Right kidney (tissue), 1 donor: Measurements from ENCODE around the gene GRAMD1A.
"Not testable (repeated sequence)": the region's sequence is repeated elsewhere in the genome, so short reads cannot be mapped to it uniquely, and the experiment has no call there.

ENCODE experiments used
- DNase-seq: peaks from one replicate; pipeline ENCODE4 v3.0.0-alpha.2; 2016

The GRAMD1A gene

DNA sequence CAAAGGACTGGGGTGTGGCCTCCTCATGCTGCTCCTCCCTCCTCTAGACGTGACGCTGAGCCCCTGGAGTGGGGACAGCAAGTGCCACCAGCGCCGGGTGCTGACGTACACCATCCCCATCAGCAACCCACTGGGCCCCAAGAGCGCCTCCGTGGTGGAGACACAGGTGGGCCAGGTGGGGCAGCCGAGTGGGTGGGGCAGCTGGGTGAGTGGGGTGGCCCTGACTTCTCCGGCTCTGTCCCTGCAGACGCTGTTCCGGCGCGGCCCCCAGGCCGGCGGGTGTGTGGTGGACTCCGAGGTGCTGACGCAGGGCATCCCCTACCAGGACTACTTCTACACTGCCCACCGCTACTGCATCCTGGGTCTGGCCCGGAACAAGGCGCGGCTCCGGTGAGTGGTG is 19.0 kb downstream of the GRAMD1A start:
- no peak for DNase-seq

DNA sequence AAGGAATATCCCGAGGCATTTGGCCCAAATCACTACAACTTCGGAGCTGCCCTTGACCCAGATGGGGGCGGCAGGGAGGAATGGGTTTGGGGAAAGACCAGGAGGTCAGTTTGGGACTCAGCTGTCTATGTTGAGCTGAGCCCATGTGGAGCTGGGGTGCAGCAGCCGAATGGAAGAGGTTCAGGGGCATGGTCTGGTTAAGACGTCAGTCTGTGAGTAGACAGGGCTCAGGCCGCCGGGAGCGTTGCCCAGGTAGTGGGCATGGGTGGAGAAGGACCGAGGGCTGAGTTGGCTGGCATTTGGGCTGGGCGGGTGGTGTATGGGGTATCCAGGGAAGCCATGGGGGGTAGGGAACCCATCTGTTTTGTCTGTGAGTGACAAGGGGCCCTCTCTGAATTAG is 20.9 kb downstream of the GRAMD1A start:
- no peak for DNase-seq

DNA sequence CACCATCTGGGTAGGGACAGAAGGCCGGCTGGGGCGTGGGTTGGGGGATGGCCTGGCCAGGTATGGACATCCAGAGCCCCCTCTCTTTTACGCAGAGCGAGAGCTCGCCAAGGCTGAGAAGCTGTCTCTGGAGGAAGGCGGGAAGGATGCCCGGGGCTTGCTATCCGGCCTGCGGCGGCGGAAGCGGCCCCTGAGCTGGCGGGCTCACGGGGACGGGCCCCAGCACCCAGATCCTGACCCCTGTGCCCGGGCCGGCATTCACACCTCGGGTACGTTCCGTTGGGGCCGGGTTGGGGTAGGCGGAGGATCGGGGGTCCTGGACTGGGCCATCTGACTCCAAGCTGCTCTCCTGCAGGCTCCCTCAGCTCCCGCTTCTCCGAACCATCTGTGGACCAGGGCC is 21.5 kb downstream of the GRAMD1A start:
- DNase-seq: no peak

DNA sequence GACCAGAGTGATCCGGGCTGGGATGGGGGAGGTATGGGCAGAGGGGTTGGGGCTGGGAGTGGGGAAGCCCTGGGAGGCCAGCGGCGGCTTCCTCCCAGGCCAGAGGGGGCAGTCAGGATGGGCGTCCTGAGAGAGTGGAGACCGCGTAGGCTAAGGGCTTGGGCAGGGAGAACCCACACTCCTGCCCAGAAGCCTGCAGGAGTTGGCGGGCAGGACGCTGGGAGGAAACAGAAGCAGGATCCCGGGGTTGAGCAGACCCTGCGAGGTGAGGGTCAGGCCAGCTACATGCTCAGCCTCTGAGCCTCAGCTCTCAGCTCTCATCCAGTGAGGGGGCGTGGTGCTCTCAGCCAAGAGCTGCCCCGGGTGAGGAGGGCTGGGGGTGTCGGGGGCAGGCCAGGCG is 22.3 kb downstream of the GRAMD1A start:
- DNase-seq: no peak

DNA sequence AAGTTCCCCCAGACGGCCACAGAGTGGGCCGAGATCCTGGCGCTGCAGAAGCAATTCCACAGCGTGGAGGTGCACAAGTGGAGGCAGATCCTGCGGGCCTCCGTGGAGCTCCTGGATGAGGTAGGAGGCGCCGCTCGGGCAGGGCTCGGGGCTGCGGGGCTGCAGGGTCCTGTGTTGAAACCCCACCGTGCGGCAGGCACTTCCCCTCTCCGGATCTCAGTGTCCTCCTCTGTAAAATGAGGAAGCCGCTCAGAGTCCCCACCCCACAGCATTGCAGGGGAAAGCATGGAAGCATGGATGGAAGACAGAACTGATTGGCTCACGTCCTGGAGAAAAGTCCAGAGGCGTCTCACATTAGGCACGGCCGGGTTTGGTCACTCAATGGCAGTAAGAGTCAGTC is 23.3 kb downstream of the GRAMD1A start:
- no peak for DNase-seq

DNA sequence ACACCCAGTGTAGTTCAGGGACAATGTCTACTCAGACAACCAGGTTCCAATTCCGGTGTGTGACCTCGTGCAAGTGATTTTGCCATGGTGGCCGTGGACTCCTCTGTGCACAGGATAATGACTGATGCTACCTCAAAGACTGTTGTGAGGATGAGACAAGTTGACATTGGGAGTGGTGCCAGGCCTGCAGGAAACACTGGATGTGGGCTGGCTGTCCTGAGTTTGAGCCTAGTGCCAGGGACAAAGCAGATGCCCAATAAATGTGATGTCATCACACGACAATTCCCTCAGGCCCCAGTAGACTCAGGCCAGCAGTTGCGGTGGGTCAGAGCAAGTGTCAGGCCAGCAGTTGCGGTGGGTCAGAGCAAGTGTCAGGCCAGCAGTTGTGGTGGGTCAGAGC is 24.0 kb downstream of the GRAMD1A start:
- no peak for DNase-seq

DNA sequence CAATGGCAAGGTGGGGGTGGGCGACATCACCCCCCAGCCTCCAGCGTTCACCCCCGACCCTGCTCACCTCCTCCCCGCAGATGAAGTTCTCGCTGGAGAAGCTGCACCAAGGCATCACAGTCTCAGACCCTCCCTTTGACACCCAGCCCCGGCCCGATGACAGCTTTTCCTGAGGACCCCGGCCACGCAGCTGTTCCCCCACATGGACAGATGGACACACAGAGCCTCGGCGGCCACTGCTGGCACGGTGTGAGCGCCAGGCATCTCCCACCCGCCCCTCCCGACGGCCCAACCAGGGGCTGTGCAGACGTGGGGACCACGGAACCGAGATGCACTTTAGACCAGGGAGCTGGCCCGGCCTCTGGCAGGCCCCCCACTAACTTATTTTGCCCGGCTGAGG is 25.8 kb downstream of the GRAMD1A start:
- no peak for DNase-seq

DNA sequence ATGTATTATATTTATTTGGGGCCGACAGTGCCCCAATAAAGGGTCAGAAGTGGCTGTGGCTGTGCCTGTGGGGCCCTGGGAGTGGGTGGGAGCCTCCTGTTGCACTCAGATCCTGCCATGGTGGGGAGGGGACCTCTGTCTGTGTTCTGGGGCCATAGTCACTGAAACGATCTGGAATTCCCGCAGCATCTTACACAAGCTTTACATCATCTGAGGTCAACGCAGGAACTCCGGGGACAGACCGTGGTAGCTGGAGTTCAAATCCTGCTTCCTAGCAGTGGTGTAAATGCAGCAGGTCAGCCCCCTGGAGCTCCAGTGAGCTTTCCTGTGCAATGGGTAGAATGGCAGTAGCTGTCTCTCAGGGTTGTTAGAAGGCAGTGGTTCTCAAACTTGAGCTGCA is 26.3 kb downstream of the GRAMD1A start:
- no peak for DNase-seq

DNA sequence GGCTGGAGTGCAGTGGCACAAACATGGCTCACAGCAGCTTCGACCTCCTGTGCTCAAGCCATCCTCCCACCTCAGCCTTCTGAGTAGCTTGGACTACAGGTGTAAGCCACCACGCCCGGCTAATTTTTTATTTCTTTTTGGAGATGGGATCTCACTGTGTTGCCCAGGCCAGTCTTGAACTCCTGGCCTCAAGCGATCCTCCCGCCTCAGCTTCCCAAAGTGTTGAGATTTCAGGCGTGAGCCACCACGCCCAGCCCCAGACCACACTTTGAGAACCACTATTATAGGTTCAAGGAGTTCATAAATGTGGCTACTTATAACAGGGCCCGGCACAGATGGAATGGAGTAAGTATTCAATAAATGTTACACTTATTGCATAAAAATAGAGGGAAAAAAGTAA is 26.9 kb downstream of the GRAMD1A start:
- no peak for DNase-seq

DNA sequence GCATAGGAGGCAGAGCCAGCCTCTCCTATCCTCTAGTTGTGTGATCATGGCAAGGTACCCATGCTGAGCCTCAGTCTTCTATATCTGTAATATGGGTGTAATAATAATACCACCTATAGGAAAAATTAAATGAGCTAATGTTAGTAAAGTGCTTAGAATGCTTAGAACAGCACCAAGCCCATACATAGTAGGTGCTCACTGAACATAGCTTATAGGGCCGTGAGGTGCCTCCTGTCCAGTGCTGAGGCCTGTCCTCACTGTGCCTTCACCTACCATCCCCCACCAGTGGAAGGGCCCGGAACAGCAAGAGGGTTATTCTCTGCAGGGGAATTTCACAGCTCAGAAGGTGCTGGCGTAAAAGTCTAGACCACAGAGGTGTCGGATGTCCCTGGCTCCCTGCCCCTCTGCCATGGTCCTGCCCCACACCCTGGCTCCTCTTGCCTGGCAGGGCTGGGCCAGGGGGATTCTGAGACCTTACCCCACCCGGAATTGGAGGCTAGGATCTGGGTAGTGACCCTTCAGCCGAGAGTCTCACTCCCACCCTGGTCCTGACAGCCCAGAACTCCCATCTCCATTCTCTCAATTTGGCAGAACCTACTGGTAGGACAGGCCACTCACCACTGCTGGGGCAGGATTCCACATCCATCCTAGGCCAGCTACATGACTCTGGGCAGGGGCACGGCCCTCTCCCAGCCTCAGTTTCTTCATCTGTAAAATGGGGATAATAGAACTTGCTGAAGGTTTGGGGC is 27.9 kb downstream of the GRAMD1A start:
- DNase-seq: no peak

DNA sequence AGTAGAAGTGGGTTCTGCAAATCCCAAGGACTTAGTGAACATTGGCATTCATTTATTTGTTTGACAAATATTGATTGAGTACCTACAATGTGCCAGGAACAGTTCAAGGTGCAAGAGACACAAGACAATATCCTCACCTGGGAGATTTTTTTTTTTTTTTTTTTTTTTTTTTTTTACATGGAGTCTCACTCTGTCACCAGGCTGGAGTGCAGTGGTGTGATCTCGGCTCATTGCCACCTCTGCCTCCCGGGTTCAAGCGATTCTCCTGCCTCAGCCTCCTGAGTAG is 28.4 kb downstream of the GRAMD1A start:
- DNase-seq: not testable (repeated sequence)

DNA sequence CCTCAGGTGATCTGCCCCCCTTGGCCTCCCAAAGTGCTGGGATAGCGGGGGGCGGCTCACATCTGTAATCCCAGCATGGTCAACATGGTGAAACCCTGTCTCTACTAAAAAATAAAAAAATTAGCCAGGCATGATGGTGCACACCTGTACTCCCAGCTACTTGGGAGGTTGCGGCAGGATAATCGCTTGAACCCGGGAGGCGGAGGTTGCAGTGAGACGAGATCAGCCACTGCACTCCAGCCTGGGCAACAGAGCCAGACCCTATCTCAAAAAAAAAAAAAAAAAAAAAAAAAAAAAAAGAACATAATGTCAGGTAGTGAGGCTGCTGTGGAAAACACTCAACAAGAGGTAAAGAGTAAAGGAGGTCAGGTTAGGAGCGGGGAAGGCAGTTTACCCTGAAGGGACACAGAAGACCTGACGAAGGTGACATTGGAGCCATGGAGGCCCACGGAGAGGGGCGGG is 29.2 kb downstream of the GRAMD1A start:
- DNase-seq: not testable (repeated sequence)

DNA sequence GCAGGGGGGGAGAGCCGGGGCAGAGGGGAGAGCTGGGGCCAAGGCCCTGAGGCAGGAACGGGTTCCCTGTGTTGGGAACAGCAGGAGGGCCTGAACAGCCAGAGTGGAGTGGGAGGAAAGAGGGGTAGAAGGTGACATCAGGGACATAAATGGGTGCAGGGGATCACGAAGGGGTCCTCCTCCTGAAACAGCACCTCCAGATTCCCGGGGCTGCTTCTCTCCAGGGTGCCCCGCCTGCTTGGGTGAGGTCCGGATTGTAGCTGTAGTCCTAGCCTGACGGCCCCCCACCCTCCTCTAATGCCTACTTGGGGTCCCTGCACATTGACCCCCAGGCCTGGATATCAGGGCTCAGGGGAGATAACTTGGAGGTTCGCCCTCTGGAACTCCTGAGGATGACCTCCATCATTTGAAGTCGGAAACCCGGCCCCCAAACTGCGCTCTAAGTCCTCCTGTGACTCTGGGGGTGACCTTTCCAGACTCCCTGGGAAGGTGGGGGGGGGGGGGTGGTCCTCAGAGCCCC is 29.7 kb downstream of the GRAMD1A start:
- peak; percentile 47 for DNase-seq

DNA sequence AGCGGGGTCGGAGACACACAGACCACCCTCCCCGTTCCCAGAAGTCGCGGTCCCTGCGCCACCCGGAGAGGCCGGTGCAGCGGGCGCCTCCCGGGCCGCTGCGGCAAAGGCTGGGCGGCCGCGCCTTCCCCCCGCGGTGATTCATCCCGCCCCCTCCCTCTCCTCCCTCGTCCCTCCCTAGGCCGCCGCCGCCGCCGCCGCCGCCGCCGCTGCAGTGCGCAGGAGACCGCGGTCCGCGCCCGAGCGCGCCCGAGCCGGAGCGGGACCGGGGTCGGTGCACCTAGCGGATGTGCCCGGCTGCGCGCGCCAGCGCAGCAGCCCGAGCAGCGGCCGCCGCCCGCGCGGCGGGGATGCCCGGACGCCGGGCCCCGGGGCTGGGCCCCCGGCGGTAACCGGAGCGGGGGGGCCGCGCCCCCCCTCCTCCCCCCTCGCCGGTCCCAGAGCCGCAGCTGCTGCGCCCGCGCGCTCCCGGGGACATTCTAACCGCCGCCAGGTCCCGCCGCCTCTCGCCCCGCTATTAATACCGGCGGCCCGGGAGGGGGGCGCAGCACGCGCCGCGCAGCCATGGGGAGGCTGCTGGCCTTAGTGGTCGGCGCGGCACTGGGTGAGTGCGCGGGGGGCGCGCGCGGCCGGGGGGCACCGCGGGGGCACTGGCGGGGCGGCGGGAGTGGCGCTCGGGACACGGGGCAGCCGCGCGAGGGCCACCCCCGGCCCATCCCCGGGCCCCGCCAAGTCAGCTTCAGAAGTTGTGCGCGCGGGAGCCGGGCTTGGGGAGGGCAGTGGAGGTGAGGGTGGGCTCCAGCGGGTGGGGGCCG is 30.3 kb downstream of the GRAMD1A start, which contains the start of gene SCN1B:
SCN1B (plus strand) TSS at position 214 of the 815 bp plus-strand sequence; CDS start at position 565, 351 bp downstream.
- DNase-seq: no peak

DNA sequence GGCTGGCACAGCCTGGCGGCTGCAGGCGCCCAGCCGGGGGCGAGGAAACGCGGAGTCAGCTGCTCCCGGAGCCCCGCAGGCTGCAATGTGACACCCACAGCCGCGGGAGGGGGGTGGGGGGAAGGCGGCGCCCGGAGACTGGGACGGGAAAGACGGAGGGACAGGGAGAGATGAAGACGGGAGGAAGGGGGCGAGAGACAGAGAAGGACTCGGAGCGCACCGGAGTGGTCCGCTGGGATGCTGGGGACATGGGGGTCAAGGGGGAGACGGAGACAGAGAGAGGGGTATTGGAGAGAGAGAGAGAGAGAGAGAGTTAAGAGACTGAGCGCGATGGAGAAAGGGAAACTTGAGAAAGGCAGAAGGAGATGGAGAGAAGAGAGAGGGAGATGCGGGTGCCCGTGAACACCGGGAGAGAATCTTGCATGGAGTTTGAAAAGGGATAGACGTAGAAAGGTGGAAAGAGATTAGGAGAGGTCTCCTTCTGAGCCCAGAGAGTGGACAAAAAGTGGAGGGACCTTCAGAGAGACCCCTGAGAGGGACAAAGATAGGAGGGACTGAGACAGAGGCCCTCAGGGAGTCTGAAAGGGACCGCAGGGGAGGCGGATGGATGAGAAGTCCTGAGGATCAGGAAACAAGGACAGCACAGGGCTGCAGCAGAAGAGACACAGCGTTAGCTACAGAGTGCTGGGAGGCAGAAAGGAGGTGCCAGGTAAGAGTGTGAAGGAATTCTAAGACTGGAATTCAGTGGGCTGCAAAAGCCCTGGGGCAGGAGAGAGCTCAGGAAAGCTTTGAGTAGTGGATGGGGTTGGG is 31.2 kb downstream of the GRAMD1A start:
- DNase-seq: peak; percentile 47

DNA sequence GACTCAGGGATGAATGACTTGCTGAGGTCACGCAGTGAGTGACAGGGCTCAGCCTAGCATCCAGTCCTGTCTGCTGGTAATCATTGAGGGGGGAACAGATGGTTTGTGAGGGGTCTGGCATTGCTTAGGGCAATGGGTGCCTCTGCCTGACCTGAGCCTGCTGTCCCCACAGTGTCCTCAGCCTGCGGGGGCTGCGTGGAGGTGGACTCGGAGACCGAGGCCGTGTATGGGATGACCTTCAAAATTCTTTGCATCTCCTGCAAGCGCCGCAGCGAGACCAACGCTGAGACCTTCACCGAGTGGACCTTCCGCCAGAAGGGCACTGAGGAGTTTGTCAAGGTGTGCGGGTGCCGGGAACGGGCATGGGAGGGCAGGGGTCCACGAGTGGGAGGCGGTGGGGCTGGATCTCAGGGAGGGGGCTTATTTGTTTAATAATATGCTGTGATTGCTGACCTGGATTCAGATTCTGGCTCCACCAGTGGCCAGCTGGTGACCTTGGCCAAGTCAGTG is 32.3 kb downstream of the GRAMD1A start:
- no peak for DNase-seq

DNA sequence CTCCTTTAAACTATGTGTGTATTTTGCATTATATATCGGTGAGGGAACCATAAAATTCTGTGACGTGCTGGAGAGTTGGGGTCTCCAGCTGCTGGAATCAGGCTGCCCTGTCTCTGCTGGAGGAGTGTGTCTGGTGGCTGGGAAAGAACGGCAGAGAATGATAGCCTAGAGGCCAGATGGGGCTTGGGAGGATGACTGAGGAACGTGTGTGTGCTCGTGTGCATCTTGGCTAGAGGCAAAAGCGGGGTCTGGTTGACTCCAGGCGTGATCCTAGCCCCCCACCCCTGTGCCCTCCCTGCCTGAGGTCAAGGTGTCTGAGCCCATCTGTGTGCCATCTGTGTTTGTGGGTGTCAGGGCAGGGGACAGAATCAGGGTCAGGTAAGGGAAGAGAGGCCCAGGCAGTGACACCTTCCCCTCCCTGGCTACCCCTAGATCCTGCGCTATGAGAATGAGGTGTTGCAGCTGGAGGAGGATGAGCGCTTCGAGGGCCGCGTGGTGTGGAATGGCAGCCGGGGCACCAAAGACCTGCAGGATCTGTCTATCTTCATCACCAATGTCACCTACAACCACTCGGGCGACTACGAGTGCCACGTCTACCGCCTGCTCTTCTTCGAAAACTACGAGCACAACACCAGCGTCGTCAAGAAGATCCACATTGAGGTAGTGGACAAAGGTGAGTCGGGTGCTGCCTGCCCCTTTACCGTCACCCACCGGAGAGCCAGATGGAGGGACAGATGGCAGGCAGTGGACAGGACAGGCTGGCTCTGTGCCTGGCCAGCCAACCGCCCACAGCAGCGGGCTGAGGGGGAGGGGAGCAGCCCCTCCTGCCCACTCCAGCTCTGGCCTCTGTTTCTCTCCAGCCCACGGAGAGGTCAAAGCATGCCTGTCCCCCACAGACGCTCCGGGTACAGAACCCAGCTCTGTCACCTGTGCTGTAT is 33.2 kb downstream of the GRAMD1A start:
- DNase-seq: no peak

DNA sequence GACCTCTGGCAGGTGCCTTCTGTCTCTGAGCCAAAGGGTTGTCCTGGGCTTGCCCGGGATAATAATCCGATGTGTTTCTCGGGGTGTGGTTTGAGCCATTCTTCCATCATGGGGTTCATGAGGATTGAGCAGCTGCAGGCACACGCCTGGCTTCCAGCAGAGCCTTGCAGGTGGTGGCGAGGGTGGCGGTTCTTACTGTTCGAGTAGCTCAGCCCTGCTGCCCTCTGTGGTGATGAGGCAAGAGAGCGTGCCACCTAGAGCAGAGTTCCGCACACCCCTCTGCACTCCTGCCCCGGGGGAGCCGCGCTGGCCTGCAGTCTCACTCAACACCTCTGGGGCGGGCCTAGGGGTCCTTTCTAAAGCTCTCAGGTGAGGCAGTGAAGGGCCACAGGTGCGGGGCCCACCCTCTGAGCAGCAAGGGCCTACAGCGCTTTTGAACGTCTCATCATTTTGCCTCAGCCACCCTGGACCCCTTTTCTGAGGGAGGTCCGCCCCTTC is 33.9 kb downstream of the GRAMD1A start:
- DNase-seq: no peak

DNA sequence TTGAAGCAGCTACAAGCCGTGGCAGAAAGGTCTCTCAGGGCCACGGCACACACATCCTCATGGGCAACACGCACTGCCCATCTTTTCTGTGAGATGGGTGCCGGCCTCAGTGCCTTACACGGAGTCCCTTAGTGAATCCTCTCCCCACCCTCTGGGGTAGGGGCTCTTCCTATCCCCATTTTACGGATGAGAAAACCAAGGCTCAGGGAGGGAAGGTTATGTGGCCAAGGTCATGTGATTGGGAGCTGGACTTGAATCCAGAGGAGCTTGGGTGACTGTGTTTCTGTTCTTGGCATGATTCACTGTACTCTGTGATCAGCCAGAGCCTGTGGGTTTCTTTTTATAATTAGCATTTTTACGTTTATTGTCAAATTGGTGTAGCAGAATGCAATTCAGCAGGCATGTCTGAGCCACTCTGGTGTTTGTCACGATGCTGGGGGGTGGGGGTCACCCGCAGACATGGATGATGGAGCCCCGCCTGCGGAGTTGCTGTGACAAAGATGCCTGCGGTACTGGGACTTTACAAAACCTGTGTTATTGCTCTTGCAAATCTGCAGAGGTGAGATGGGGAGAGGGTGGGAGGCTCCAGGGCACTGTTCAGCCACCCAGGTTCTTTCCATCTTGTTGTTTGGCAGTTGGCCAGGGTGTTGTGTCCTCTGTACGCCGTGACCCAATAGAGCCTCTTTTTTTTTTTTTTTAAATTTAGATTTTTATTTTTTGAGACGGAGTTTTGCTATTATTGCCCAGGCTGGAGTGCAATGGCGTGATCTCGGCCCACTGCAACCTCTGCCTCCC is 34.7 kb downstream of the GRAMD1A start:
- no peak for DNase-seq
